Kidney epithelial cell (primary cell): ENCODE measurements around the gene LHFPL6. TPM values are rescaled to one million over a fixed set of nuclear protein-coding genes. Genes with fewer than 3 reads are reported as not detected.

Source experiments
- DNase-seq: peaks from one replicate; pipeline ENCODE4 v3.0.0-alpha.2; 2010; ENCODE audit warnings: low read depth
- H3K27me3 ChIP-seq: 2 replicates; pipeline ENCODE4 v1.6.0; 2011; ENCODE audit warnings: low read length; ENCODE audit not compliant: control insufficient read depth, insufficient read depth
- H3K36me3 ChIP-seq: 2 replicates; pipeline ENCODE4 v1.5.1; 2011; ENCODE audit warnings: low read length; ENCODE audit not compliant: control insufficient read depth, insufficient read depth
- H3K4me3 ChIP-seq: 2 replicates; pipeline ENCODE4 v1.5.1; 2011; ENCODE audit warnings: low read depth, mild to moderate bottlenecking, control low read depth, low read length
- CTCF ChIP-seq: IDR thresholded peaks from 2 replicates; pipeline ENCODE4 v1.5.1; 2011; ENCODE audit warnings: mild to moderate bottlenecking, moderate library complexity, low read length, control low read depth, inconsistent platforms; ENCODE audit not compliant: insufficient read depth, poor library complexity, severe bottlenecking
- total RNA-seq: library from RNA; depleted of rRNA; stranded (reverse); fragments of >200 nt; gene quantifications from 2 replicates; pipeline ENCODE4 v1.2.3, GENCODE V29; 2015

The LHFPL6 gene
- total RNA-seq, 1 donor from 2014 or later, result 7.0 TPM

GRCh38 chr13:39516096-39516495 is 86.9 kb downstream of the LHFPL6 start:
- DNase-seq, result peak; percentile 52

GRCh38 chr13:39515224-39515714 is 87.7 kb downstream of the LHFPL6 start:
- no peaks in the 10 kb centered on the region for H3K36me3 ChIP-seq
- TF ChIP-seq CTCF, result no peak
- no peaks in the 10 kb centered on the region for H3K27me3 ChIP-seq
- DNase-seq, result no peak
- no peak overlapping the region for H3K4me3 ChIP-seq

More at GRCh38 chr13:39516096-39516495, 86.9 kb downstream of the LHFPL6 start:
- Histone ChIP-seq H3K36me3 (no peaks in the 10 kb centered on the region), H3K27me3 (no peaks in the 10 kb centered on the region), H3K4me3 (no peak overlapping the region)
- TF ChIP-seq CTCF, result no peak

- no peak for DNase-seq
- Histone ChIP-seq H3K36me3 (no peaks in the 10 kb centered on the region), H3K4me3 (no peak overlapping the region), H3K27me3 (no peaks in the 10 kb centered on the region)
- no peak for TF ChIP-seq CTCF
Measured at GRCh38 chr13:39512687-39513086, 90.3 kb downstream of the LHFPL6 start.

- H3K4me3 ChIP-seq, result no peak overlapping the region
- no peak for DNase-seq
- no peak for TF ChIP-seq CTCF
Measured at GRCh38 chr13:39510316-39510695, 92.7 kb downstream of the LHFPL6 start.

GRCh38 chr13:39509616-39510315 is 93.2 kb downstream of the LHFPL6 start:
- no peak for DNase-seq
- no peaks in the 10 kb centered on the region for H3K36me3 ChIP-seq
- TF ChIP-seq CTCF, result no peak
- no peak overlapping the region for H3K4me3 ChIP-seq
- H3K27me3 ChIP-seq, result no peaks in the 10 kb centered on the region

More at GRCh38 chr13:39510316-39510695, 92.7 kb downstream of the LHFPL6 start:
- H3K36me3 ChIP-seq, result no peaks in the 10 kb centered on the region
- no peaks in the 10 kb centered on the region for H3K27me3 ChIP-seq
